Karpas-422 (cell line): Measurements from ENCODE around the gene HS3ST5. TPM values are rescaled to one million over a fixed set of nuclear protein-coding genes. Genes with fewer than 3 reads are reported as not detected.

Experiments used
- DNase-seq: peaks from one replicate; pipeline ENCODE4 v3.0.0-alpha.2; 2015
- H2AFZ ChIP-seq: fragments of 200-600 bp; sonication (generic); 2 replicates; pipeline ENCODE4 v1.6.1; 2014; ENCODE audit warnings: antibody characterized with exemption, low read length, mixed read lengths
- H3K27ac ChIP-seq: fragments of 200-600 bp; sonication (generic); 2 replicates; pipeline ENCODE4 v1.5.1; 2014; ENCODE audit warnings: mild to moderate bottlenecking, low read length, moderate library complexity
- H3K27me3 ChIP-seq: fragments of 200-600 bp; sonication (generic); 2 replicates; pipeline ENCODE4 v1.6.1; 2014; ENCODE audit warnings: low read length, mixed read lengths
- H3K36me3 ChIP-seq: fragments of 200-600 bp; sonication (generic); 2 replicates; pipeline ENCODE4 v1.6.1; 2014; ENCODE audit warnings: low read length, mixed read lengths; ENCODE audit not compliant: insufficient read depth
- H3K4me1 ChIP-seq: fragments of 200-600 bp; sonication (generic); 2 replicates; pipeline ENCODE4 v1.6.1; 2014; ENCODE audit warnings: mild to moderate bottlenecking, low read length, mixed read lengths
- H3K4me2 ChIP-seq: fragments of 200-600 bp; sonication (generic); 2 replicates; pipeline ENCODE4 v1.6.1; 2014; ENCODE audit warnings: low read length, low read depth, mild to moderate bottlenecking; ENCODE audit not compliant: poor library complexity, severe bottlenecking
- H3K4me3 ChIP-seq: fragments of 200-600 bp; sonication (generic); 2 replicates; pipeline ENCODE4 v1.5.1; 2014; ENCODE audit warnings: mild to moderate bottlenecking, antibody characterized with exemption, low read length, mixed read lengths
- H3K79me2 ChIP-seq: fragments of 200-600 bp; sonication (generic); 2 replicates; pipeline ENCODE4 v1.6.1; 2014; ENCODE audit warnings: mild to moderate bottlenecking, low read length, mixed read lengths
- H3K9ac ChIP-seq: fragments of 200-600 bp; sonication (generic); 2 replicates; pipeline ENCODE4 v1.6.0; 2014; ENCODE audit warnings: low read length
- H3K9me2 ChIP-seq: fragments of 200-600 bp; sonication (generic), shearing (Covaris generic); replicated peaks from 2 replicates; pipeline ENCODE4 v1.6.0; 2014; ENCODE audit warnings: mild to moderate bottlenecking, low read length, moderate library complexity; ENCODE audit not compliant: insufficient read depth
- H3K9me3 ChIP-seq: fragments of 300-700, 200-600 bp; sonication (generic); 2 replicates; pipeline ENCODE4 v1.6.1; 2014; ENCODE audit warnings: low read length, mixed read lengths
- H4K20me1 ChIP-seq: fragments of 200-600 bp; sonication (generic); 2 replicates; pipeline ENCODE4 v1.6.1; 2014; ENCODE audit warnings: mild to moderate bottlenecking, antibody characterized with exemption, low read length, low read depth; ENCODE audit not compliant: insufficient read depth
- total RNA-seq: library from RNA; depleted of rRNA; stranded (reverse); fragments of >200 nt; shearing (Covaris generic); gene quantifications from 2 replicates; pipeline ENCODE4 v1.2.3, GENCODE V29; 2014; ENCODE audit warnings: low replicate concordance

Gene HS3ST5
- total RNA-seq, 1 experiment from 2014 or later = not detected

DNA sequence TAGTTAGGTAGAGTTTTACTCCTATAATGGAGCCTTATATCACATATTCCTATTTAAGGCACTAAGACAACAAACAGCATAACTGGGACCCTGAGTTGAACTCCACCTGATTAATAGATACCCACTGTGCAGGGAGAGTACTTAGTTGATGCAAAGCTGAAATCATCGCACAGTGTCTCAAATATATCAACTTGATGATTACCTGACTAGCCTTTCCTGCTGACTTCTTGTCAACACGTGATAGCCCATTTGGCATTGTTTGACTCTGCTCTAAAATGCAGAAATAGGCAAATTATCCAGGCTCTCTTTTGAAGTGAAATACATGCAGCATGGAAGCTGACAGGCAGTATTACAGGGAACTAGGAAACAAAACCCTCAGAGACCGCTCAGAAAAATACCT, 217.2 kb downstream of the HS3ST5 start:
- Histone ChIP-seq H3K4me1 (no peaks in the 10 kb centered on the region), H2AFZ (no peak overlapping the region), H3K9me2 (no peaks in the 10 kb centered on the region), H3K4me3 (no peak overlapping the region), H3K9me3 (no peaks in the 10 kb centered on the region), H3K27me3 (no peaks in the 10 kb centered on the region), H3K27ac (no peak overlapping the region), H3K79me2 (no peaks in the 10 kb centered on the region), H3K4me2 (no peak overlapping the region), H3K9ac (no peak overlapping the region), H3K36me3 (no peaks in the 10 kb centered on the region), H4K20me1 (no peaks in the 10 kb centered on the region)
- no peak for DNase-seq

GRCh38 chr6:114121913-114122662, 220.7 kb downstream of the HS3ST5 start:
- no peak overlapping the region for H3K9ac ChIP-seq
- no peak for DNase-seq
- no peaks in the 10 kb centered on the region for H3K9me3 ChIP-seq
- H3K4me2 ChIP-seq = no peak overlapping the region
- H3K79me2 ChIP-seq = no peaks in the 10 kb centered on the region
- no peaks in the 10 kb centered on the region for H3K27me3 ChIP-seq
- H3K9me2 ChIP-seq = no peaks in the 10 kb centered on the region
- no peaks in the 10 kb centered on the region for H4K20me1 ChIP-seq
- H2AFZ ChIP-seq = no peak overlapping the region
- no peaks in the 10 kb centered on the region for H3K4me1 ChIP-seq
- no peaks in the 10 kb centered on the region for H3K36me3 ChIP-seq
- no peak overlapping the region for H3K4me3 ChIP-seq
- H3K27ac ChIP-seq = no peak overlapping the region

GRCh38 chr6:114119056-114119455, 223.8 kb downstream of the HS3ST5 start:
- Histone ChIP-seq H3K27me3 (no peaks in the 10 kb centered on the region), H3K36me3 (no peaks in the 10 kb centered on the region), H3K4me3 (no peak overlapping the region), H3K4me1 (no peaks in the 10 kb centered on the region), H3K9me2 (no peaks in the 10 kb centered on the region), H3K27ac (no peak overlapping the region), H2AFZ (no peak overlapping the region), H3K79me2 (no peaks in the 10 kb centered on the region), H3K9me3 (no peaks in the 10 kb centered on the region), H3K4me2 (no peak overlapping the region), H4K20me1 (no peaks in the 10 kb centered on the region), H3K9ac (no peak overlapping the region)
- DNase-seq = no peak

DNA sequence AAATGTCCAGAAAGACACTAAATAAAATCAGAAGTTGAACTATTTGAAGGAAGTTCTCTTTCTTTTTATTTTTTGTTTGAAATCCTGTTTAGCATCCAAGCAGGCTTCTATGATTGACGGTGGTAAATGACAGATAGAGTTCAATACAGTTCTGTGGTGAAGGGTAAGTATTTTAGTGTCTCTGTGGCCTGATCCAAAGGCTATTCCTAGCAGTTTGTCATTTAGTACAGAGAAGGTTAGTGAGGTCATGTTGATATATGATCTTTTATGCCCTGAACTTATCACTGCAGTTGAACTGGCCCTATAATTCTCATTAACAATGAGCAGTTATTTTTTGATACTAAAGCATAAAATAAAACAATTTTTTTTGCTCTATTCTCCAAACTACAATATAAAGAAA, 227.2 kb downstream of the HS3ST5 start:
- no peak overlapping the region for H3K27ac ChIP-seq
- no peaks in the 10 kb centered on the region for H3K9me2 ChIP-seq
- no peaks in the 10 kb centered on the region for H3K4me1 ChIP-seq
- no peak overlapping the region for H3K4me3 ChIP-seq
- no peaks in the 10 kb centered on the region for H3K36me3 ChIP-seq
- no peaks in the 10 kb centered on the region for H3K27me3 ChIP-seq
- DNase-seq = no peak
- no peaks in the 10 kb centered on the region for H3K9me3 ChIP-seq
- H2AFZ ChIP-seq = no peak overlapping the region
- no peak overlapping the region for H3K4me2 ChIP-seq
- H4K20me1 ChIP-seq = no peaks in the 10 kb centered on the region
- H3K79me2 ChIP-seq = no peaks in the 10 kb centered on the region
- no peak overlapping the region for H3K9ac ChIP-seq

- H3K4me1 ChIP-seq = no peaks in the 10 kb centered on the region
- no peak overlapping the region for H3K27ac ChIP-seq
- DNase-seq = peak; percentile 79
- no peaks in the 10 kb centered on the region for H3K9me3 ChIP-seq
- H3K79me2 ChIP-seq = no peaks in the 10 kb centered on the region
- no peak overlapping the region for H2AFZ ChIP-seq
- H3K36me3 ChIP-seq = no peaks in the 10 kb centered on the region
- H3K4me3 ChIP-seq = no peak overlapping the region
- no peaks in the 10 kb centered on the region for H3K9me2 ChIP-seq
- H4K20me1 ChIP-seq = no peaks in the 10 kb centered on the region
- no peak overlapping the region for H3K4me2 ChIP-seq
- no peak overlapping the region for H3K9ac ChIP-seq
- H3K27me3 ChIP-seq = no peaks in the 10 kb centered on the region
These were observed 234.5 kb downstream of the HS3ST5 start for GRCh38 chr6:114108119-114109002.

DNA sequence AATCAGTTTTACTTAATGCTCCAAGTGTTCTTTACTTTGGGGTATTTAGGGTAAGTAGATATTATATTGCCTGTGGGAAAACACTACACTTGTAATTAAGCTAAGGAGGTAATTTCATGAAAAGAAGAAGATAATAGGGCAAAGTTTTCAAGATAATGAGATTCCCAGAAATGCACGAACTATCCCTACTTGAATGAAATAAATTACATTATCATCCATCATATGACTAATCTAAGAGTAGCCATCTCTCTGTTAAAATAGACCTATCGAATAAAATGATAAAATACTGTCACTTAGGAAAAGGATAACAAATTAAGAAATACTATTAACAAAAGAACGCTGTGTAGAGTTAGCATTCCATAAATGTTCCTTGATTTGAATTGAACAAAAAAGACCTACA, 236.8 kb downstream of the HS3ST5 start:
- Histone ChIP-seq H3K36me3 (no peaks in the 10 kb centered on the region), H3K9ac (no peak overlapping the region), H3K27me3 (no peaks in the 10 kb centered on the region), H4K20me1 (no peaks in the 10 kb centered on the region), H3K4me2 (no peak overlapping the region), H3K4me1 (no peaks in the 10 kb centered on the region), H3K4me3 (no peak overlapping the region), H3K9me3 (no peaks in the 10 kb centered on the region), H2AFZ (no peak overlapping the region), H3K9me2 (no peaks in the 10 kb centered on the region), H3K27ac (no peak overlapping the region), H3K79me2 (no peaks in the 10 kb centered on the region)
- no peak for DNase-seq

- Histone ChIP-seq H3K4me3 (no peak overlapping the region), H3K9ac (no peak overlapping the region), H3K27me3 (no peaks in the 10 kb centered on the region)
These were observed 241.6 kb downstream of the HS3ST5 start for GRCh38 chr6:114101255-114101654.

GRCh38 chr6:114100215-114100994, 242.4 kb downstream of the HS3ST5 start:
- no peak overlapping the region for H3K4me3 ChIP-seq
- no peaks in the 10 kb centered on the region for H3K9me3 ChIP-seq
- H3K9ac ChIP-seq = no peak overlapping the region
- no peaks in the 10 kb centered on the region for H3K27me3 ChIP-seq
- no peaks in the 10 kb centered on the region for H3K36me3 ChIP-seq
- H3K79me2 ChIP-seq = no peaks in the 10 kb centered on the region
- no peak overlapping the region for H2AFZ ChIP-seq
- no peaks in the 10 kb centered on the region for H4K20me1 ChIP-seq
- DNase-seq = no peak
- no peak overlapping the region for H3K4me2 ChIP-seq
- no peaks in the 10 kb centered on the region for H3K9me2 ChIP-seq
- no peaks in the 10 kb centered on the region for H3K4me1 ChIP-seq
- no peak overlapping the region for H3K27ac ChIP-seq

More at GRCh38 chr6:114101255-114101654, 241.6 kb downstream of the HS3ST5 start:
- Histone ChIP-seq H3K9me2 (no peaks in the 10 kb centered on the region), H3K27ac (no peak overlapping the region), H3K4me1 (no peaks in the 10 kb centered on the region), H3K4me2 (no peak overlapping the region), H3K79me2 (no peaks in the 10 kb centered on the region), H4K20me1 (no peaks in the 10 kb centered on the region), H3K9me3 (no peaks in the 10 kb centered on the region), H2AFZ (no peak overlapping the region), H3K36me3 (no peaks in the 10 kb centered on the region)
- DNase-seq = no peak
